G401 (cell line): ENCODE data around the gene RGSL1. TPM values are rescaled to one million over a fixed set of nuclear protein-coding genes. Genes with fewer than 3 reads are reported as not detected.

ENCODE experiments used
- DNase-seq: peaks from one replicate; pipeline ENCODE4 v3.0.0-alpha.2; 2015; ENCODE audit warnings: low spot score
- in situ Hi-C: cut with HindIII; loops from 2 replicates; pipeline ENCODE4 v1.10.0; 2016; ENCODE audit warnings: low sequenced_read_pairs, mixed read lengths
- total RNA-seq: library from RNA; depleted of rRNA; stranded (reverse); fragments of >200 nt; shearing (Covaris generic); gene quantifications from 2 replicates; pipeline ENCODE4 v1.2.3, GENCODE V29; 2014; rRNA removed

Gene RGSL1
- total RNA-seq, result not detected in 2 replicates

DNA sequence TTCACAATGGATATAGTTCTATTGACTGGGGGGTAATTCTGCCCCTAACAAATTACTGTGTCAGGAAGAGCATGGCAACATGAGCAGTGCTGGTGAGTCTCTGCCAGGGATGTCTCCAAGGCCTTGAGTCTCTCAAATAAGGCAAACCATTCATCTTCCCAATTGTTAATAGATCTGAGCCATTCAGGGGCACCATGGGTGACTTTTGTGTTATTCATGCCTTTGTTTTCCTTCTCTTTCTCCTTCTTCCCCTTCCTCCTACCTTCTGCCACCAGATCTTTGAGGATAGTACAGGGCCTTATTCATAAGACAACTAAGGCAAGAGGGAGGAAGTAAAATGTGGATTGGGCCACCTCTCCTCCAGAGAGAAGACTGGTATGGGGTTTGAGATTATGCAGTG, at the start of gene RGSL1:
TSS of gene RGSL1 (plus strand) at position 60 of the 400 bp plus-strand sequence. CDS start at position 80, 20 bp downstream.
- in situ Hi-C loops, result no loop called here
- no peak for DNase-seq

GRCh38 chr1:182400567-182400966, 49.4 kb upstream of the RGSL1 start, which contains the start of gene TEDDM1:
TEDDM1 (minus strand) TSS chr1:182400667; CDS start chr1:182400485, 182 bp downstream.
- no peak for DNase-seq
- in situ Hi-C loops, result no loop called here

DNA sequence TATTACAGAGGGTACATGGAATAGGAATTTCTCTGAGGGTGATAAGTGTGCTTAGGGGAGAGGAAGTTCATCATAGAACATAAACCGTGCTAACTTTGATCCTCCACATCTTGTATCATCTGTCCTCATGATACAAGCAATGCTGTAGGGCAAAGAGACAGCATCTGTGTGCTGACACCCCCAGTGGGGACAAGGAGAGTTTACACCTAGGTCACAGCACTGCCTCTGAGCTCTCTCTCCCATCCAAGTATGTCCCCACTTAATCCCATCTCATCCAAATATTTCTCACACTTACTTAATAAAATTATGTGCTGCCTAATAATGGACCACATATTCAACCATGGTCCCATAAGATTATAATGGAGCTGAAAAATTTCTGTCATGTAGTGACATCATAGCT, 45.2 kb upstream of the RGSL1 start:
- no peak for DNase-seq
- in situ Hi-C loops, result no loop called here

DNA sequence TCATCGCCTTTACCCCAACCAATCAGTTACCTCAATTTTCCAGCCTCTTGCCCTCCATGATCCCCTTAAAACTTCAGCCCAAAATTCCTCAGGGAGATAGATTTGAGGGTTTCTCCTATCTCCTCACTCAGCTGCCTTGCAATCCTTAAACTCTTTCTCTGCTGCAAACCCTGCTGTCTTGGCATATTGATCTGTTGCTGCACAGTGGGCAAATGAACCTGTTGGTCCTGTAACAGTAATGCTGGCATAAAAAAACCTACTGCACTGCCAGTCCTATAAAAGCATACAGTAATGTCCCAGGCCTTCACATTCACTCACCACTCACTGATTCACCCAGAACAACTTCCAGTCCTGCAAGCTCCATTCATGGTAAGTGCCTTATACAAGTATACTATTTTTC, 44.4 kb upstream of the RGSL1 start:
- DNase-seq, result no peak
- in situ Hi-C loops, result no loop called here

DNA sequence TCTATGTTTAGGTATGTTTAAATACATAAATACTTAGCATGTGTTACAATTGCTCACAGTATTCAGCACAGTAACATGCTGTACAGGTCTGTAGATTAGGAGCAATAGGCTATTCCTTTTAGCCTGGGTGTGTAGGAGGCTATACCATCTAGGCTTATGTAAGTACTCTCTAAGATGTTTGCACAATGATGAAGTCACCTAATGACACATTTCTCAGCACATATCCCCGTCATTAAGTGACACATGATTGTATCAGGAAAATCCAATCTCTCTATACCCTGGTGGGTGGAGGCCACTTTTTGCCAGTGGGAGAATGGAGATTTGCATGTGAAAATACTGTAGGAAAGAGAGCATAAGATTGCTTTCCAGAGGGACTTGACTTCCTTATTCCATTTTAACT, 43.9 kb upstream of the RGSL1 start:
- in situ Hi-C loops, result no loop called here
- no peak for DNase-seq

DNA sequence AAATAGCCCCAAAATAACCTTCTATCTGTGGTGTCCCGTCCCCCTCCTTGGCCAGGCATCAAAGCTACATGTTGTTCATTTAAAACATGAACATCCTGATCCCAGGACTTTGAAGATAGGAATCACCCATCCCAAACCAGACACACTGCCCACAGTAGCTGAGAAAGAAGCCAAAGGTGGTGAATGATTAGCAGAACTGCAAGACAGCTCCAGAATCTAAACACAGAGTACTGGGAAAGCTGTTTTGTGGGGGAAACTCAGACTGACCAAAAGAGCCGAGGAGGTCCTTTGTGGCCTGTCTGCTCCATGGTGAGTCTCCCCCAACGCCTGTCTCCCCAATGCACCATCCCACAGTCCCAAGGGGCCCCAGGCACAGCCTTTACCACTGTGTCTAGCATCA, 42.2 kb upstream of the RGSL1 start:
- no peak for DNase-seq
- in situ Hi-C loops, result no loop called here

DNA sequence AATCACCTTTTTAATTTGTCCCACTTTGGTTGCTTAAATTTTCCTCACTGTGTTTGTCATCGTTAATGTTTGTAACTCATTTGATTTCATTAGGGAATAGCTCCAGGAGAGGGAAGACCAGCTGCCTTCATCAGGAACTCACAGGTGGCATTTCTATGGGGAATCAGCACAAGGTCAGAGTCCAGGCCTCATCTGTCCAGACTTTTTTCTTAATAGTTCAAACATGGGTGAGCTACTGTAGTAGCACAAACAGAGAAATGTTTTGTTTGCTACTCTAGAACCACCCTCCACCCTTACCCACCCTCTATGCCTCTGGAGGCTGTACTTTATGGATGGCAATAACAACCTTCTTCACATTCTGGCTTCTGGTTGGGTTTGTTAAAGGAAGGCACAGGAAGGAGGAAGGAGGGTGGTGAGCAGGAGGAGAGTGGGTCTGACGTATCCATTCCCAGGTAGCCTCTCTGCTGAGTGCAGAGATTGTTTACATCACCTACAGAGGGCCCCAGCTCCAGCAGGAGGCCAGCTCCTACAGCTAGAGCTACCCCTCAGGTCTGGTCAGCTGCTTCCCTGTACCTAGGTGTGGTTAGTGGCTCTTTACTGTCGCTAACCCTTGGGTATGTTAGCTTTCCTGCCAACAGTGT, 41.4 kb upstream of the RGSL1 start:
- in situ Hi-C loops, result no loop called here
- no peak for DNase-seq

- DNase-seq, result no peak
- in situ Hi-C loops, result no loop called here
Observed at GRCh38 chr1:182410138-182410537, 39.8 kb upstream of the RGSL1 start.

DNA sequence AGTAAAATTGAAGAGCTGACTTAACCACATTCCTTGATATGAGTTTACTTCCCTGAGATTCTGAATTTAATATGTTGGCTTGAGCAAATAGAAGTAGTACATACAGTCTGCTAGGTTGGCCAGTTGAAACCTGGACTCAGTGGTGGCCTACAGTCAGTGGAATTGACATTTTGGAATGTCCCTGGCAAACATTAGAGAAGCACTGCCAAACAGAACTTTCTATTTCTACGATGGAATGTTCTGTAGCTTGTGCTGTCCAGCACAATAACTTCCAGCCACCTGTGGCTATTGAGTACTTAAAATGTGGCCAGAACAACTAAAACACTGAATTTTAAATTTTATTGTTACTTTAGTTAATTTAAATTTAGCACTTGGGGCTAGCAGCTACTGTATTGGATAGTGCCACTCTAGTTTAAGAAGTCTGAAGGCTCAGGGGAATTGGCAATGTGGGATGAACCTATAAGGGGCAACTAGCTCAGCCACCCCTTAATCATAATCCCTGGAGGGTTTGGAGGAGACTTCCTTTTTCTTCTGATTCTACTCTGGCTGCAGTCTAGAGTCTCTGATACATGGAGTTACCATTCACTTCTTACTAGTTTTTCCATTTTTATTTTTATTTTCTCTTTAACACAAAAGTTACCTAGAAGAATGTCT, 39.2 kb upstream of the RGSL1 start:
- DNase-seq, result no peak

GRCh38 chr1:182413486-182413885, 36.5 kb upstream of the RGSL1 start:
- in situ Hi-C loops, result no loop called here
- DNase-seq, result no peak

More for the DNA sequence above, 39.2 kb upstream of the RGSL1 start:
- in situ Hi-C loops, result no loop called here

- in situ Hi-C loops, result no loop called here
- DNase-seq, result no peak
Observed at GRCh38 chr1:182413969-182414368, 36.0 kb upstream of the RGSL1 start.

DNA sequence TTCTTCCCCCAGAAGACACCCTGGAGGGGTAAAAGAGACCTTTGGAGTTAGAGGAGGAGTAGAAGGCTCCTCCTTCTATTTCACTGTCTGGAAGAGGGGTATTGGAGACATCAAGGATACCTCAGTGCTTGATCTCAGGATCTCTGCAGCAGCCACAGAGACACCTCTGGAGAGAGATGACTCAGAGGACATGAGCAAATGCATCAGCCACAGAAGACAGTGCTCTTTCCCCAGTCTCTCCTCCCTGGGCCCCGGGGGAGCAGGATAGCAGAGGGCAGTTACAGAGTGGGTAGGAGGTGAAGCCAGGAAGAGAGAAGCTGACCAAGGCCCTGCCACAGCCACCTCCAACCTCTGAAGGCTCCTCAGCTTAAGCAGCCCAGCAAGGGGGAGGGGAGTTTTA, 34.2 kb upstream of the RGSL1 start:
- in situ Hi-C loops, result no loop called here
- no peak for DNase-seq

- DNase-seq, result no peak
- in situ Hi-C loops, result no loop called here
Observed at GRCh38 chr1:182426442-182427430, 23.2 kb upstream of the RGSL1 start.

- no peak for DNase-seq
- in situ Hi-C loops, result no loop called here
Observed at GRCh38 chr1:182428043-182428442, 21.9 kb upstream of the RGSL1 start.

GRCh38 chr1:182430263-182431068, 19.5 kb upstream of the RGSL1 start:
- no peak for DNase-seq
- in situ Hi-C loops, result no loop called here

DNA sequence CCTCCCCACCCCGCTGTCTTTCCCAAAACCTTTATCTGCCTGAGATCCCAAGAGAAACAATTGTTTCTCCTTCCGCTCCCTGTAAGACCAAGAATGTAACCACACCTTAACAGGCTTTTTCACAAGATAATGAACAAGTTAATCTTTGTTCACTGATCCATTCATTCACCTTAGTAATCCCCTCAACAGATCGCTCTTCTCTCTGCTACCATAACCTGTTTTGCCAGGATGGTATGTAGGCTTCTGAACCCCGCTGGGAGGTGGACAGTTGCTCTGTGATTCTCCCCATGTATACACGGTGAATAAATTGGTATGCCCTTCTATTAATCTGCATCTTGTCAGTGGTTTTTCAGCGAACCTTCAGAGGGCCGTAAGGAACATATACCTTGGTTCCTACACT, 18.7 kb upstream of the RGSL1 start:
- DNase-seq, result no peak
- in situ Hi-C loops, result no loop called here

- in situ Hi-C loops, result no loop called here
- DNase-seq, result no peak
Observed at GRCh38 chr1:182433580-182433979, 16.4 kb upstream of the RGSL1 start.

- in situ Hi-C loops, result no loop called here
- no peak for DNase-seq
Observed at GRCh38 chr1:182438326-182438725, 11.6 kb upstream of the RGSL1 start.

DNA sequence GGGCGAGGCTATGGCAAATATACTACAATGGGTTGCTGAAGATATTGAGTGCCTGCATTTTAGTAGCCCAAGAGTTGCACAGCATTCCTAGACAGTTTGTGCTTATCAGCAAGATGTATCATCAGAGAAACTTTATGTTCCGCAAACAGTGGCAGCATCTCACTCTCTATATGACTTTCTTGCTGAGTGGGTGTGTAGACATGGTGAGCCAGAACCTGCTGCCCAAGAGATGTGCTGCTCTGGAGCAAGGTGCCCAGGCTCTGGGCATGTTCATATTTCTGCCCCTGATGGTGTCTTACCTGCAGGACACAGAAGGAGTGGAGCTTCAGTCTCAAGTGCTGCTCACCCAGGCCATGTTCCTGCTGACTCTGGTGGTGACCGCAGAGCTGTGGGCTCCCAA, 8.2 kb upstream of the RGSL1 start:
- DNase-seq, result no peak
- in situ Hi-C loops, result no loop called here
